ENCODE data around the gene ACTR2. TPM values are rescaled to one million over a fixed set of nuclear protein-coding genes. Genes with fewer than 3 reads are reported as not detected.

Gene ACTR2
- total RNA-seq, 1 donor, result 115 TPM

DNA sequence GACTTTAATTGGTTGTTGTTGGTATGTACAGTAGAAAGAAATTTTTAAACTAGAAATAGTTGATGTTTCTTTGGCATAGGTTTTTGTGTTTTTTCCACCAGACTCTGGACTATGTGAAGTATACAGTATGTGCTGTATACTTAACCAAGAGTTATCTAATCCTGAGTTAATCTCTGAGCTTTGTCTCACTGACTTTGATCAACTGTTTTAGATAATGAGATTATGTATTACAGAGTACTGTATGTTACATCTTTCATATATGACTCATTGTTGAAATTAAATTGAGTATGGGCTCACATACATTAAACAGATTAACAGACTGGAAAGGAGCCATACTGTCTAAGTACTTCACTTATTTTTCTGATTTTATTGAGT, 38.0 kb downstream of the ACTR2 start:
- TF ChIP-seq, protein P1, sequence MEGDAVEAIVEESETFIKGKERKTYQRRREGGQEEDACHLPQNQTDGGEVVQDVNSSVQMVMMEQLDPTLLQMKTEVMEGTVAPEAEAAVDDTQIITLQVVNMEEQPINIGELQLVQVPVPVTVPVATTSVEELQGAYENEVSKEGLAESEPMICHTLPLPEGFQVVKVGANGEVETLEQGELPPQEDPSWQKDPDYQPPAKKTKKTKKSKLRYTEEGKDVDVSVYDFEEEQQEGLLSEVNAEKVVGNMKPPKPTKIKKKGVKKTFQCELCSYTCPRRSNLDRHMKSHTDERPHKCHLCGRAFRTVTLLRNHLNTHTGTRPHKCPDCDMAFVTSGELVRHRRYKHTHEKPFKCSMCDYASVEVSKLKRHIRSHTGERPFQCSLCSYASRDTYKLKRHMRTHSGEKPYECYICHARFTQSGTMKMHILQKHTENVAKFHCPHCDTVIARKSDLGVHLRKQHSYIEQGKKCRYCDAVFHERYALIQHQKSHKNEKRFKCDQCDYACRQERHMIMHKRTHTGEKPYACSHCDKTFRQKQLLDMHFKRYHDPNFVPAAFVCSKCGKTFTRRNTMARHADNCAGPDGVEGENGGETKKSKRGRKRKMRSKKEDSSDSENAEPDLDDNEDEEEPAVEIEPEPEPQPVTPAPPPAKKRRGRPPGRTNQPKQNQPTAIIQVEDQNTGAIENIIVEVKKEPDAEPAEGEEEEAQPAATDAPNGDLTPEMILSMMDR (IDR thresholded peaks at IDR 0.05; ENCODE audit: insufficient read depth, low read depth, low read length), result no peak
- no peak for DNase-seq (ENCODE audit: low read depth)
- no peak overlapping the region for H3K4me3 ChIP-seq (ENCODE audit: low read depth, low read length)

DNA sequence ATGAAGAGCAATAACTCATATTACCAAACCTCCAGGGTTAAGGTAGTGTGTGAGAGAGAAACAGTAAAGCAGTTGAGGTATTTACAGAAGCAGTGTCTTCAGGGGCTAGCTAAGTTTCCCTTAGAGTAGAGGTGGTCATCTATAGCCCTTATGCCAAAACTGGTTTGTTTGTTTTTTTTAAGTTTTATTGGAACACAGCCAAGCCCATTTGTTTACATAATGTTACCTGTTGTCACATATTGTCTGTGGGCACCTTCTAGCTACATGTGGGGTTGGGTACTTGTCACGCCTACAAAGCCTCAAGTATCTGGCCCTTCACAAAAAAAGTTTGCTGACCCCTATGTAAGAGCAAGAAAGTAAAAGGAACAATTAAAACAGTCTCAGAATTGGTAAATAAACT, 39.4 kb downstream of the ACTR2 start:
- TF ChIP-seq, protein P1 (IDR thresholded peaks at IDR 0.05; ENCODE audit: insufficient read depth, low read depth, low read length), result no peak
- DNase-seq (ENCODE audit: low read depth), result no peak
- H3K4me3 ChIP-seq (ENCODE audit: low read depth, low read length), result no peak overlapping the region

DNA sequence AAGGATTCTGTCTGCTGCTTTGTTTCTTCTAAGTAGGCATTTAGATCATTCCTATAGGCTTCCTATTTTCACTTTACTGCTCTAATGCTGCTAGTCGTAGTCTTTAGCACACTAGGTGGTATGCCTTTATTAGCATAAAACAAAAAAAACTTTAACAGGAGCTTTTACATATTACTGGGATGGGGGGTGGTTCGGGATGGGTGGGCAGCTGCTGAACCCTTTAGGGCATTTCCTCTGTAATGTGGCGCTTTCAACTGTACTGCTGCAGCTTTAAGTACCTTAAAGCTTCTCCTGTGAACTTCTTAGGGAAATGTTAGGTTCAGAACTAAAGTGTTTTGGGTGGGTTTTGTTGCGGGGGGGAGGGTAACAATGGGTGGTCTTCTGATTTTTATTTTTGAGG, 41.3 kb downstream of the ACTR2 start:
- H3K4me3 ChIP-seq (ENCODE audit: low read depth, low read length), result no peak overlapping the region
- DNase-seq (ENCODE audit: low read depth), result no peak
- TF ChIP-seq, protein P1 (IDR thresholded peaks at IDR 0.05; ENCODE audit: insufficient read depth, low read depth, low read length), result no peak

DNA sequence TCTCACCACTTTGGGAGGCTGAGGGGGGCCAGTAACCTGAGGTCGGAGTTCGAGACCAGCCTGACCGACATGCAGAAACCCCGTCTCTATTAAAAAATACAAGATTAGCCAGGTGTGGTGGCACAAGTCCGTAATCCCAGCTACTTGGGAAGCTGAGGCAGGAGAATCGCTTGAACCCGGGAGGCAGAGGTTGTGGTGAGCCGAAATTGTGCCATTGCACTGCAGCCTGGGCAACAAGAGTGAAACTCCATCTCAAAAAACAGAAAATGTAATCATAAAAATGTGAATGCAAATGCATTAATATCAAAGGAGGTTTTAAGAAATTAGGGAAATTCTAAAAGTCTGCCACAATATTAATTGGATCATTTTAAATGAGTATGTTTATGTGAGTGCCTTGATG, 45.7 kb downstream of the ACTR2 start:
- TF ChIP-seq, protein P1 (IDR thresholded peaks at IDR 0.05; ENCODE audit: insufficient read depth, low read depth, low read length), result no peak
- H3K4me3 ChIP-seq (ENCODE audit: low read depth, low read length), result no peak overlapping the region
- no peak for DNase-seq (ENCODE audit: low read depth)

DNA sequence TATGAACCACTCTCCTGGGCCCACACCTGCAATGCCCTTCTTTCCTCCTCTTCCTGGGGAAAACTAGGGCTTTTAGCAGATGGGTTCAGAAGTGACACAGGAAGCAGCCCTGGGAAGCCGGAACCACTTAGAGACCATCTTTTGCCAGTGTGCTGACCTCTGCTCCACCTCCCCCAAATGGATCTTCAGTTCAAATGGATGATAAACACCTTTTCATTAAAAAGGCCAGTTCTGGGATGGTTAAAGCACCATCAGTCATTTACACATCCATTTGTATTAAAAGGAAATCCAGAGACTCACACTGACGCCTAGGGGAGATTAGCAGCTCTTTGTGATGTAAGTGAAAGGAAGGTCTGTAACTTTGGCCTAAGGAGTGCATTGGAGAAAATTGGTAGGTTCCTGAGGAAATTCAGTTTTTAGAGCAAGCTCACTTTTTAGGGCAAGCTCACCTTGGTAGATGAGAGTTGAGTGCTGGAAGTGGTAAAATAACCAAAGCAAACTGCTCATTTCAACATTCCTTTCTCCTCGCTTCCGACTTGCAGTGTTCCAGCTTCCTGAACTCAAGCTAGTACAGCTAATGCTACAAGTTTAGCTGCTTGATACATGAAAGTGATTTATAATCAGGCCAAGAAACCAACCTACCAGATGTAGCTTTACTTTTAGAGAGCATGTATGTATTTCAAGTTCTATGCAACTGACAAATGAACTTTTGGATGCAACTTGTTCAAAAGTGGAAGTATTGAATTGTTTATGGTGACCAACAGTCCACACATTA, 47.7 kb downstream of the ACTR2 start:
- no peak for DNase-seq (ENCODE audit: low read depth)
- TF ChIP-seq, protein P1 (IDR thresholded peaks at IDR 0.05; ENCODE audit: insufficient read depth, low read depth, low read length), result no peak
- H3K4me3 ChIP-seq (ENCODE audit: low read depth, low read length), result no peak overlapping the region

DNA sequence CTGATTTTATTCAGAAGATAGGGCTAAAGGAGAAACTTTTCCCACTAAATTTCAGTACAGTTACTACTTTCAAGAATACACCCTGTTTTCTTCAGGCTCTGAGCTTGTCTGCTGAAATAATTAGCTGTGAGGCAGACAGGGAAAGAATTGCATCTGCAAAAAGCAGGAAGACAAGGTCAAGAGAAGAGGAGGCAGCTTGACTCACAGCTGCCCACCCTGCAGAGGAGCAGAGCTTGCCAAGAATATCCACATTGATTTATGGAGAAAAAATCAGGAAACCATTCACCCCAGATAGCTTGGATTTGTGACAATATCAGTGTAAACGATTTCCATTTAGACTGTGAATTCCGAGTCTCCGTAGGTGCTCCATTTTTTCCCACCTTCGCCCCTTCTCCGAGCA, 49.0 kb downstream of the ACTR2 start:
- DNase-seq (ENCODE audit: low read depth), result no peak
- TF ChIP-seq, protein P1 (IDR thresholded peaks at IDR 0.05; ENCODE audit: insufficient read depth, low read depth, low read length), result no peak
- no peak overlapping the region for H3K4me3 ChIP-seq (ENCODE audit: low read depth, low read length)

DNA sequence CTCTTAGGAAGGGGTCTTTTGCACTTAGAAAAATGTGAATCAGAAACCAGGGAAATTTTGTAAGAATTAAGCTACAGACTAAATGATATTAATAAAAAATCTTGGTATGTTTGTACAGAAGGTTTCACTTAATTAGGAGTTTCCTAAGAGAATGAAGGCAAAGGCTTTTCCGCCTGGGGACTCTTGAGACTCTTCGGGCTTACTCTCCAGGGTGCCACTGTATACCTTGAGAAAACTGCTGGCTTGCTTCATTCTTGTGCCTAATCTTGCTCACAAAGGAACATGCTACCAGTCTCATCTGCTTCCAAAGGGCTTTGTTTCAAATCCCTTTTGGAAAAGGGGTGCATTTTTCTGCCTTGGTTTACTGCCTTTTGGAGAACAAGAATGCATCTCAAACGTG, 49.5 kb downstream of the ACTR2 start:
- DNase-seq (ENCODE audit: low read depth), result no peak
- TF ChIP-seq, protein P1 (IDR thresholded peaks at IDR 0.05; ENCODE audit: insufficient read depth, low read depth, low read length), result no peak
- no peak overlapping the region for H3K4me3 ChIP-seq (ENCODE audit: low read depth, low read length)

All from fibroblast of villous mesenchyme (primary cell).